ENCODE measurements around the gene C2orf72. TPM values are rescaled to one million over a fixed set of nuclear protein-coding genes. Genes with fewer than 3 reads are reported as not detected.

C2orf72 gene
- polyA plus RNA-seq, 3 donors = not detected

DNA sequence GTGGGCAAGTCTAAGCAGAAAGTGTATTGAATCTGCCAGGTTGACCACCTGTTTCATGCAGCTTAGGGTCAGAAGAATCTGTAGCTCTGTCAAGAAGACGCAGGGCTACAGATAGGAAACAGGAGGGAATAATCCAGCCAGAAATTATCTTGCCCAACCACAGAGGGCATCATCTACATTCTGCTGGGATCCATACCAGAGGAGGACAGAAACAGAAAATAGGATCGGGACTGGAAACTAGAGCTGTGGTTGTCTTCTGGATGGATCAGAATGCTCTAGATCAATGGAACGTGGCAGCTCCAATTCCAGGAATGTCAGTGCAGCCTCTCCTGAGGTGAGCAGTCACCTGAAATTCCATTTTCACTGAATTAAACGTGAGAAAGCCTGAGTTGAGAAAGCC, 37.8 kb upstream of the C2orf72 start:
- no peak overlapping the region for H3K27ac Mint-ChIP-seq
- Histone ChIP-seq H3K27ac (ENCODE audit: low read depth in 1 of 2, low read length in 2 of 2) (no peak overlapping the region), H3K9me3 (replicated peaks in 1 of 2; ENCODE audit: control insufficient read depth in 1 of 2, insufficient read depth in 1 of 2, low read length in 2 of 2) (no peaks in the 10 kb centered on the region), H4K20me1 (ENCODE audit: insufficient read depth, low read length) (no peaks in the 10 kb centered on the region), H3K36me3 (replicated peaks in 1 of 2; ENCODE audit: control insufficient read depth in 1 of 2, insufficient read depth in 2 of 2, low read length in 2 of 2) (no peaks in the 10 kb centered on the region), H3K4me3 (replicated peaks in 1 of 3; ENCODE audit: low read depth in 2 of 3, low read length in 3 of 3) (no peak overlapping the region), H3K9ac (ENCODE audit: insufficient read depth, low read length, poor library complexity, severe bottlenecking) (no peak overlapping the region), H2AFZ (ENCODE audit: insufficient read depth, low read depth, low read length, poor library complexity, severe bottlenecking) (no peak overlapping the region), H3K4me2 (replicated peaks; ENCODE audit: extremely low read depth, low read length, poor library complexity, severe bottlenecking) (no peak overlapping the region), H3K79me2 (ENCODE audit: insufficient read depth, low read length) (no peaks in the 10 kb centered on the region), H3K4me1 (ENCODE audit: control insufficient read depth in 1 of 2, insufficient read depth in 2 of 2, low read length in 2 of 2) (no peaks in the 10 kb centered on the region), H3K27me3 (ENCODE audit: control insufficient read depth in 2 of 2, insufficient read depth in 2 of 2, low read length in 2 of 2) (peaks cover 3 to 10% of the 10 kb centered on the region in 2 donors)
- H3K4me1 Mint-ChIP-seq = peaks cover 6% of the 10 kb centered on the region
- H3K4me3 Mint-ChIP-seq = no peak overlapping the region
- H3K27me3 Mint-ChIP-seq (ENCODE audit: low read depth in 3 of 3) = peaks cover 15 to 35% (median 19%) of the 10 kb centered on the region in 3 donors
- no peak for DNase-seq
- 84% methylated on average over 2 of the region's 4 CpGs for WGBS (ENCODE audit: insufficient coverage)
- peaks cover 0 to 4% (median 2%) of the 10 kb centered on the region in 7 donors for H3K9me3 Mint-ChIP-seq
- TF ChIP-seq, protein P1, sequence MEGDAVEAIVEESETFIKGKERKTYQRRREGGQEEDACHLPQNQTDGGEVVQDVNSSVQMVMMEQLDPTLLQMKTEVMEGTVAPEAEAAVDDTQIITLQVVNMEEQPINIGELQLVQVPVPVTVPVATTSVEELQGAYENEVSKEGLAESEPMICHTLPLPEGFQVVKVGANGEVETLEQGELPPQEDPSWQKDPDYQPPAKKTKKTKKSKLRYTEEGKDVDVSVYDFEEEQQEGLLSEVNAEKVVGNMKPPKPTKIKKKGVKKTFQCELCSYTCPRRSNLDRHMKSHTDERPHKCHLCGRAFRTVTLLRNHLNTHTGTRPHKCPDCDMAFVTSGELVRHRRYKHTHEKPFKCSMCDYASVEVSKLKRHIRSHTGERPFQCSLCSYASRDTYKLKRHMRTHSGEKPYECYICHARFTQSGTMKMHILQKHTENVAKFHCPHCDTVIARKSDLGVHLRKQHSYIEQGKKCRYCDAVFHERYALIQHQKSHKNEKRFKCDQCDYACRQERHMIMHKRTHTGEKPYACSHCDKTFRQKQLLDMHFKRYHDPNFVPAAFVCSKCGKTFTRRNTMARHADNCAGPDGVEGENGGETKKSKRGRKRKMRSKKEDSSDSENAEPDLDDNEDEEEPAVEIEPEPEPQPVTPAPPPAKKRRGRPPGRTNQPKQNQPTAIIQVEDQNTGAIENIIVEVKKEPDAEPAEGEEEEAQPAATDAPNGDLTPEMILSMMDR (IDR thresholded peaks at IDR 0.05) = no peak
- intact Hi-C loops (cut with micrococcal nuclease) = no loop called here
- no peaks in the 10 kb centered on the region for H3K36me3 Mint-ChIP-seq

GRCh38 chr2:231000211-231000904, 37.0 kb upstream of the C2orf72 start:
- Histone ChIP-seq H3K36me3 (replicated peaks in 1 of 2; ENCODE audit: control insufficient read depth in 1 of 2, insufficient read depth in 2 of 2, low read length in 2 of 2) (no peaks in the 10 kb centered on the region), H3K4me2 (replicated peaks; ENCODE audit: extremely low read depth, low read length, poor library complexity, severe bottlenecking) (no peak overlapping the region), H3K27ac (ENCODE audit: low read depth in 1 of 2, low read length in 2 of 2) (no peak overlapping the region), H3K27me3 (ENCODE audit: control insufficient read depth in 2 of 2, insufficient read depth in 2 of 2, low read length in 2 of 2) (peaks cover 3 to 10% of the 10 kb centered on the region in 2 donors), H3K4me3 (replicated peaks in 1 of 3; ENCODE audit: low read depth in 2 of 3, low read length in 3 of 3) (no peak overlapping the region), H2AFZ (ENCODE audit: insufficient read depth, low read depth, low read length, poor library complexity, severe bottlenecking) (peak overlapping the region; percentile 29), H3K79me2 (ENCODE audit: insufficient read depth, low read length) (no peaks in the 10 kb centered on the region), H3K9ac (ENCODE audit: insufficient read depth, low read length, poor library complexity, severe bottlenecking) (no peak overlapping the region), H3K9me3 (replicated peaks in 1 of 2; ENCODE audit: control insufficient read depth in 1 of 2, insufficient read depth in 1 of 2, low read length in 2 of 2) (no peaks in the 10 kb centered on the region), H3K4me1 (ENCODE audit: control insufficient read depth in 1 of 2, insufficient read depth in 2 of 2, low read length in 2 of 2) (no peaks in the 10 kb centered on the region), H4K20me1 (ENCODE audit: insufficient read depth, low read length) (no peaks in the 10 kb centered on the region)
- Mint-ChIP-seq H3K4me1 (peaks cover 6% of the 10 kb centered on the region), H3K27me3 (ENCODE audit: low read depth in 3 of 3) (peaks cover 15 to 35% (median 19%) of the 10 kb centered on the region in 3 donors), H3K4me3 (peak overlapping the region in 1 of 2 donors; percentile 22), H3K9me3 (peaks cover 0 to 9% (median 7%) of the 10 kb centered on the region in 7 donors), H3K27ac (no peak overlapping the region), H3K36me3 (no peaks in the 10 kb centered on the region)
- WGBS (ENCODE audit: insufficient coverage) = 33% methylated on average over 19 of the region's 24 CpGs
- peak in 1 of 3 donors; percentile 20 for DNase-seq
- intact Hi-C loops (cut with micrococcal nuclease) = no loop called here
- TF ChIP-seq, protein P1 (IDR thresholded peaks at IDR 0.05) = no peak
